HCT116 (cell line): ENCODE results near the gene CAMSAP3. TPM values are rescaled to one million over a fixed set of nuclear protein-coding genes. Genes with fewer than 3 reads are reported as not detected.

ENCODE experiments used
- ATAC-seq: fragments of 200-7000 bp; cut with Tn5 transposase; 2 replicates; pipeline ENCODE4 v1.9.1; 2020; ENCODE audit warnings: mild to moderate bottlenecking, moderate library complexity
- BruUV-seq: library from RNA; stranded (reverse); fragments of 400-500 nt; replicated peaks from 2 replicates; lab custom pipeline; 2021; lab: Mats Ljungman, UMichigan
- CTCF ChIA-PET: fragments of 300-600 bp; sonication (Branson Sonifier 250); formaldehyde crosslinking; loops from one replicate; lab custom pipeline; 2021; ENCODE audit warnings: antibody characterized with exemption; lab: Charles Lee
- POLR2A ChIA-PET: fragments of 300-600, 350-600 bp; sonication (Branson Sonifier 250); formaldehyde crosslinking; loops from one replicate; lab custom pipeline; 2021; ENCODE audit warnings: antibody characterized with exemption; lab: Charles Lee
- RAD21 ChIA-PET, 2 experiments: fragments of 300-600 bp; sonication (Branson Sonifier 250); formaldehyde crosslinking; loops; one replicate each; lab custom pipeline; 2023; ENCODE audit warnings: low total read pairs in 2 of 2; ENCODE audit not compliant: uncharacterized antibody in 2 of 2, unreplicated experiment in 2 of 2, low non-redundant PET in 1 of 2; lab: Charles Lee
- DNase-seq: peaks from one replicate; pipeline ENCODE4 v3.0.0-alpha.2; 2010; ENCODE audit warnings: low read depth, low spot score
- H2AFZ ChIP-seq: fragments of 200-600 bp; shearing (Covaris generic), sonication (generic); 2 replicates; pipeline ENCODE4 v1.6.1; 2017; ENCODE audit warnings: low read depth, mixed run types, mixed read lengths, antibody characterized with exemption, low read length; ENCODE audit not compliant: poor library complexity, severe bottlenecking
- H3K27ac ChIP-seq: 2 replicates; pipeline ENCODE4 v1.5.1; 2012; ENCODE audit warnings: low read depth, low read length
- H3K27me3 ChIP-seq: fragments of 200-600 bp; sonication (generic); 2 replicates; pipeline ENCODE4 v1.6.1; 2016; ENCODE audit warnings: mixed run types, low read length, mixed read lengths; ENCODE audit not compliant: insufficient read depth
- H3K36me3 ChIP-seq, 2 experiments: fragments of 200-500 bp in 1 of 2; fragments of 200-600 bp in 1 of 2; sonication (Bioruptor generic) in 1 of 2; sonication (generic) in 1 of 2; 2 replicates each; pipeline versions ENCODE4 v1.5.1 to v1.6.1; 2014 to 2016; ENCODE audit warnings: low read length in 2 of 2, inconsistent platforms in 1 of 2, mixed read lengths in 1 of 2, mixed run types in 1 of 2; ENCODE audit not compliant: insufficient read depth in 2 of 2, control insufficient read depth in 1 of 2
- H3K4me1 ChIP-seq, 2 experiments: fragments of 200-600 bp in 1 of 2; sonication (generic) in 1 of 2; 2 replicates each; pipeline versions ENCODE4 v1.5.1 to v1.6.1; 2012 to 2017; ENCODE audit warnings: low read length in 2 of 2, inconsistent platforms in 1 of 2, mild to moderate bottlenecking in 1 of 2, mixed read lengths in 1 of 2, mixed run types in 1 of 2, moderate library complexity in 1 of 2; ENCODE audit not compliant: insufficient read depth in 2 of 2, control insufficient read depth in 1 of 2
- H3K4me2 ChIP-seq: fragments of 200-600 bp; sonication (generic); 2 replicates; pipeline ENCODE4 v1.6.1; 2017; ENCODE audit warnings: mixed run types, low read length, mixed read lengths
- H3K4me3 ChIP-seq, 2 experiments: fragments of 200-600 bp in 1 of 2; sonication (generic) in 1 of 2; replicated peaks in 1 of 2; 2 replicates each; pipeline ENCODE4 v1.5.1; 2011 to 2016; ENCODE audit warnings: low read length in 2 of 2, control low read depth in 1 of 2, low read depth in 1 of 2, mild to moderate bottlenecking in 1 of 2, mixed read lengths in 1 of 2, mixed run types in 1 of 2
- H3K79me2 ChIP-seq: fragments of 200-600 bp; sonication (generic); 2 replicates; pipeline ENCODE4 v1.6.1; 2017; ENCODE audit warnings: mild to moderate bottlenecking, mixed run types, low read length, moderate library complexity, mixed read lengths; ENCODE audit not compliant: insufficient read depth
- H3K9ac ChIP-seq: fragments of 200-600 bp; sonication (generic); 2 replicates; pipeline ENCODE4 v1.6.1; 2016; ENCODE audit warnings: low read length, mixed read lengths
- H3K9me2 ChIP-seq: fragments of 200-600 bp; sonication (generic), shearing (Covaris generic); 2 replicates; pipeline ENCODE4 v1.6.1; 2017; ENCODE audit warnings: mixed run types, mild to moderate bottlenecking, moderate library complexity; ENCODE audit not compliant: insufficient read depth
- H3K9me3 ChIP-seq, 2 experiments: fragments of 200-500 bp in 1 of 2; fragments of 200-600 bp in 1 of 2; sonication (Bioruptor generic) in 1 of 2; sonication (generic) in 1 of 2; 2 replicates each; pipeline ENCODE4 v1.6.1; 2014 to 2017; ENCODE audit warnings: low read length in 2 of 2, mixed read lengths in 2 of 2, inconsistent platforms in 1 of 2, low read depth in 1 of 2, mild to moderate bottlenecking in 1 of 2, mixed run types in 1 of 2, moderate library complexity in 1 of 2; ENCODE audit not compliant: control insufficient read depth in 1 of 2, insufficient read depth in 1 of 2
- H4K20me1 ChIP-seq: fragments of 200-600 bp; sonication (generic), shearing (Covaris generic); 2 replicates; pipeline ENCODE4 v1.6.1; 2017; ENCODE audit warnings: mixed run types, mild to moderate bottlenecking, moderate library complexity; ENCODE audit not compliant: insufficient read depth
- CEBPB ChIP-seq: IDR thresholded peaks from 2 replicates; pipeline ENCODE4 v1.6.1; 2012; ENCODE audit warnings: low read depth
- ELF1 ChIP-seq: IDR thresholded peaks from 2 replicates; pipeline ENCODE4 v1.6.1; 2012; ENCODE audit warnings: low read depth, borderline replicate concordance
- EZH2 ChIP-seq: fragments of 200-600 bp; sonication (generic); IDR thresholded peaks from 2 replicates; pipeline ENCODE4 v1.6.1; 2017; ENCODE audit warnings: antibody characterized with exemption, mixed run types
- POLR2A ChIP-seq: IDR thresholded peaks from 2 replicates; pipeline ENCODE4 v1.7.0; 2011; ENCODE audit warnings: borderline replicate concordance; ENCODE audit not compliant: insufficient read depth, insufficient read length; ENCODE audit errors: extremely low read depth
- SP1 ChIP-seq: IDR thresholded peaks from 2 replicates; pipeline ENCODE4 v1.6.1; 2012; ENCODE audit warnings: low read depth
- TCF7L2 ChIP-seq: IDR thresholded peaks from 2 replicates; pipeline ENCODE4 v1.7.0; 2011; ENCODE audit warnings: borderline replicate concordance, inconsistent platforms; ENCODE audit not compliant: insufficient read depth, insufficient read length; ENCODE audit errors: extremely low read depth
- YY1 ChIP-seq: IDR thresholded peaks from 2 replicates; pipeline ENCODE4 v1.6.1; 2011; ENCODE audit warnings: low read length, low read depth, moderate library complexity, mild to moderate bottlenecking; ENCODE audit not compliant: insufficient replicate concordance; ENCODE audit errors: extremely low read depth
- ZFX ChIP-seq: fragments of 450-650 bp; IDR thresholded peaks from 2 replicates; pipeline ENCODE4 v1.6.1; 2017
- ZNF274 ChIP-seq: fragments of 200-500 bp; sonication (Bioruptor generic); IDR thresholded peaks from 2 replicates; pipeline ENCODE4 v1.6.1; 2014; ENCODE audit warnings: mild to moderate bottlenecking, low read depth, low read length, inconsistent platforms
- intact Hi-C: fragments of 100-400 bp; cut with micrococcal nuclease; formaldehyde crosslinking; loops from 2 replicates; pipeline ENCODE4 v1.10.0; 2022
- total RNA-seq: library from RNA; stranded (reverse); gene quantifications from one replicate; pipeline ENCODE4 v1.2.1, GENCODE V29; 2021; ENCODE audit not compliant: unreplicated experiment
- TF ChIP-seq, protein P1 (sequence below), 3 experiments: fragments of 200-600 bp in 1 of 3; sonication (generic) in 1 of 3; IDR thresholded peaks in 2 of 3; conservative IDR thresholded peaks in 1 of 3; 2 replicates each; pipeline ENCODE4 v1.5.1; 2012 to 2017; ENCODE audit warnings: low read depth in 2 of 3, low read length in 2 of 3, antibody characterized with exemption in 1 of 3, borderline replicate concordance in 1 of 3, control low read depth in 1 of 3, mild to moderate bottlenecking in 1 of 3, mixed read lengths in 1 of 3, mixed run types in 1 of 3, moderate library complexity in 1 of 3; ENCODE audit not compliant: insufficient read depth in 1 of 3
- TF ChIP-seq, protein P2 (sequence below): IDR thresholded peaks from 2 replicates; pipeline ENCODE4 v1.6.1; 2012; ENCODE audit warnings: low read depth
- TF ChIP-seq, protein P3 (sequence below): IDR thresholded peaks from 2 replicates; pipeline ENCODE4 v1.6.1; 2012

The CAMSAP3 gene
- total RNA-seq, 1 experiment from 2014 or later = 24.0 TPM

DNA sequence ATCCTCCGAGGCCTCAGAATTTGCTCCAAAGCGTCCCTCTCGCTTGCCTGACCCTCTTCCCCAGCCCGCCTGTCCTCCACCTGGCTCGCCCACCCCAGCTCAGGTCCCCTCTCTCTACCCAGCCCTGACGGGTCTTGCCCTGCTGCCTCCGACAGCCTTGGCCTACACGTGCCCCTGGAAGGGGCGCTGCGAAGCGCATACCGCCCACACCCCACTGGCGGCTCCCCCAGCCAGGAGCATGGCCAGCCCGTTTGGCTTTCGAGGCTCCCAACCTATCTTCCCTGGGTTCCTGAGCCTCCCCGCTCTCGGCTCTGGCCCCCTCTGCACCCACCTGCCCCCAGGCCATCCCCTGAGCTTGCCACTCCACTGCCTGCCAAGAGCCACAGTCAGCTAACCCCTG is 29.1 kb downstream of the CAMSAP3 start:
- no peaks in the 10 kb centered on the region for H3K9me2 ChIP-seq
- no peaks in the 10 kb centered on the region for H4K20me1 ChIP-seq
- no peak overlapping the region for H3K4me2 ChIP-seq
- intact Hi-C loops = no loop called here
- ChIA-PET POLR2A (no interaction called here), CTCF (no interaction called here), RAD21 (no interaction called here)
- H3K36me3 ChIP-seq = peaks cover 5 to 33% of the 10 kb centered on the region in 2 experiments; a peak in 3 of 4 replicates
- no peaks in the 10 kb centered on the region for H3K27me3 ChIP-seq
- H3K9me3 ChIP-seq = no peaks in the 10 kb centered on the region
- no peak for ATAC-seq
- peaks cover 41% of the 10 kb centered on the region for H3K79me2 ChIP-seq
- H3K4me3 ChIP-seq = no peak overlapping the region
- DNase-seq = no peak
- H2AFZ ChIP-seq = no peak overlapping the region
- H3K9ac ChIP-seq = no peak overlapping the region
- H3K4me1 ChIP-seq = peaks cover 5 to 10% of the 10 kb centered on the region in 2 experiments
- BruUV-seq = no TSS peak
- no peak overlapping the region for H3K27ac ChIP-seq
- TF ChIP-seq EZH2 = no peak
- no peak for TF ChIP-seq TCF7L2
- TF ChIP-seq ELF1 = no peak
- TF ChIP-seq, protein P1, sequence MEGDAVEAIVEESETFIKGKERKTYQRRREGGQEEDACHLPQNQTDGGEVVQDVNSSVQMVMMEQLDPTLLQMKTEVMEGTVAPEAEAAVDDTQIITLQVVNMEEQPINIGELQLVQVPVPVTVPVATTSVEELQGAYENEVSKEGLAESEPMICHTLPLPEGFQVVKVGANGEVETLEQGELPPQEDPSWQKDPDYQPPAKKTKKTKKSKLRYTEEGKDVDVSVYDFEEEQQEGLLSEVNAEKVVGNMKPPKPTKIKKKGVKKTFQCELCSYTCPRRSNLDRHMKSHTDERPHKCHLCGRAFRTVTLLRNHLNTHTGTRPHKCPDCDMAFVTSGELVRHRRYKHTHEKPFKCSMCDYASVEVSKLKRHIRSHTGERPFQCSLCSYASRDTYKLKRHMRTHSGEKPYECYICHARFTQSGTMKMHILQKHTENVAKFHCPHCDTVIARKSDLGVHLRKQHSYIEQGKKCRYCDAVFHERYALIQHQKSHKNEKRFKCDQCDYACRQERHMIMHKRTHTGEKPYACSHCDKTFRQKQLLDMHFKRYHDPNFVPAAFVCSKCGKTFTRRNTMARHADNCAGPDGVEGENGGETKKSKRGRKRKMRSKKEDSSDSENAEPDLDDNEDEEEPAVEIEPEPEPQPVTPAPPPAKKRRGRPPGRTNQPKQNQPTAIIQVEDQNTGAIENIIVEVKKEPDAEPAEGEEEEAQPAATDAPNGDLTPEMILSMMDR (IDR thresholded peaks at IDR 0.05 in 2 of 3, conservative IDR thresholded peaks at IDR 0.05 in 1 of 3; ENCODE audit: borderline replicate concordance in 1 of 3, insufficient read depth in 1 of 3, low read depth in 2 of 3, low read length in 2 of 3) = no peak
- no peak for TF ChIP-seq YY1
- TF ChIP-seq, protein P2, sequence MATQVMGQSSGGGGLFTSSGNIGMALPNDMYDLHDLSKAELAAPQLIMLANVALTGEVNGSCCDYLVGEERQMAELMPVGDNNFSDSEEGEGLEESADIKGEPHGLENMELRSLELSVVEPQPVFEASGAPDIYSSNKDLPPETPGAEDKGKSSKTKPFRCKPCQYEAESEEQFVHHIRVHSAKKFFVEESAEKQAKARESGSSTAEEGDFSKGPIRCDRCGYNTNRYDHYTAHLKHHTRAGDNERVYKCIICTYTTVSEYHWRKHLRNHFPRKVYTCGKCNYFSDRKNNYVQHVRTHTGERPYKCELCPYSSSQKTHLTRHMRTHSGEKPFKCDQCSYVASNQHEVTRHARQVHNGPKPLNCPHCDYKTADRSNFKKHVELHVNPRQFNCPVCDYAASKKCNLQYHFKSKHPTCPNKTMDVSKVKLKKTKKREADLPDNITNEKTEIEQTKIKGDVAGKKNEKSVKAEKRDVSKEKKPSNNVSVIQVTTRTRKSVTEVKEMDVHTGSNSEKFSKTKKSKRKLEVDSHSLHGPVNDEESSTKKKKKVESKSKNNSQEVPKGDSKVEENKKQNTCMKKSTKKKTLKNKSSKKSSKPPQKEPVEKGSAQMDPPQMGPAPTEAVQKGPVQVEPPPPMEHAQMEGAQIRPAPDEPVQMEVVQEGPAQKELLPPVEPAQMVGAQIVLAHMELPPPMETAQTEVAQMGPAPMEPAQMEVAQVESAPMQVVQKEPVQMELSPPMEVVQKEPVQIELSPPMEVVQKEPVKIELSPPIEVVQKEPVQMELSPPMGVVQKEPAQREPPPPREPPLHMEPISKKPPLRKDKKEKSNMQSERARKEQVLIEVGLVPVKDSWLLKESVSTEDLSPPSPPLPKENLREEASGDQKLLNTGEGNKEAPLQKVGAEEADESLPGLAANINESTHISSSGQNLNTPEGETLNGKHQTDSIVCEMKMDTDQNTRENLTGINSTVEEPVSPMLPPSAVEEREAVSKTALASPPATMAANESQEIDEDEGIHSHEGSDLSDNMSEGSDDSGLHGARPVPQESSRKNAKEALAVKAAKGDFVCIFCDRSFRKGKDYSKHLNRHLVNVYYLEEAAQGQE = no peak
- TF ChIP-seq POLR2A = no peak
- no peak for TF ChIP-seq CEBPB
- TF ChIP-seq ZNF274 = no peak
- no peak for TF ChIP-seq ZFX
- TF ChIP-seq, protein P3, sequence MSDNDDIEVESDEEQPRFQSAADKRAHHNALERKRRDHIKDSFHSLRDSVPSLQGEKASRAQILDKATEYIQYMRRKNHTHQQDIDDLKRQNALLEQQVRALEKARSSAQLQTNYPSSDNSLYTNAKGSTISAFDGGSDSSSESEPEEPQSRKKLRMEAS = no peak
- TF ChIP-seq SP1 = no peak
